ENCODE results near the gene PFN4. TPM values are rescaled to one million over a fixed set of nuclear protein-coding genes. Genes with fewer than 3 reads are reported as not detected.
"Not testable (repeated sequence)": the region's sequence is repeated elsewhere in the genome, so short reads cannot be mapped to it uniquely, and the experiment has no call there.

The PFN4 gene
- total RNA-seq, 1 donor from 2014 or later: 1.7 TPM

DNA sequence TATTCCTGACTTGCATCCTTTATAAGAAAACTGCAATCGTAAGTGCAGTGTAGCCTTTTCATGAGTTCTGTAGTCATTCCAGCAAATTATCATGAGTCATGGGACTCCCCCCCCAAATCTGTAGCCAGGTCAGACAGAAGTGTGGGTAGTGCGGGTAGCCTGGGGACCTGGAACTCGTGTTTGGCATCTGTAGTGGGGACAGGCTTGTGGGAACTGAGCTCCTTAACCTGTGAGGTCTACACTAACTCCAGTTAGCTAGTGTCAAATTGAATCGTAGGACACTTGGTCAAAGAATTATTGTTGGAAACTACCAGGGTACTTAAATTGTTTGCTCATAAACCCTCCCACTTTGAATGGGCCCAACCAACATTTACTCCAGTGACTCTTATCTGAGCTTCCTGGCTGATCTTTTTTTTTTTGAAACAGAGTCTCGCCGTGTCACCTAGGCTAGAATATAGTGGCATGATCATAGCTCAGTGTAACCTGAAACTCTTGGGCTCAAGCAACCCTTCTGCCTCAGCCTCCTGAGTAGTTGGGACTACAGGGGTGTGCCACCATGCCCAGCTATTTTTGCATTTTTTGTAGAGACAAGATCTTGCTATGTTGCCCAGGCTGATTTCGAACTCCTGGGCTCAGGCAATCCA lies 12.4 kb downstream of the PFN4 start:
- DNase-seq: no peak

- not testable (repeated sequence) for DNase-seq
These were observed 13.7 kb downstream of the PFN4 start for GRCh38 chr2:24109431-24109830.

GRCh38 chr2:24107336-24107735 lies 15.8 kb downstream of the PFN4 start:
- no peak for DNase-seq

- no peak for DNase-seq
These were observed 16.3 kb downstream of the PFN4 start for GRCh38 chr2:24106786-24107185.

GRCh38 chr2:24105816-24106215 lies 17.3 kb downstream of the PFN4 start:
- DNase-seq: no peak

GRCh38 chr2:24104906-24105305 lies 18.2 kb downstream of the PFN4 start:
- no peak for DNase-seq

GRCh38 chr2:24104110-24104650 lies 19.0 kb downstream of the PFN4 start:
- no peak for DNase-seq

DNA sequence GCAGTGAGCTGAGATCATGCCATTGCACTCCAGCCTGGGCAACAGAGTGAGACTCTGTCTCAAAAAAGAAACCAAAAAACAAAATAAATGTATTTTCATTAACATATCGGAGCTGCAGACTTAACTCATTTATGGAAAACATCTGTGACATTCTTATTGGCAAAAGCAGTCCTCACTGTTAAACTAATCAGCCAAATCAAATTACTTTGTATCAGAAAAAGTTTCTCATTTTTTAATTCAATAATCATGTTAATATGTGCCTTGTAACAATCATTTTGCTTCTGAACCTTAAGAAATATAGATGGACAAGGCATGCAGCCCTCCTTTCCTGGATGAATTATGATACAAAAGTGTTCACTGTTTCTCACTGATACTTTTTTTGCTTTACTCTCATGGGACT lies 20.5 kb downstream of the PFN4 start:
- DNase-seq: no peak

DNA sequence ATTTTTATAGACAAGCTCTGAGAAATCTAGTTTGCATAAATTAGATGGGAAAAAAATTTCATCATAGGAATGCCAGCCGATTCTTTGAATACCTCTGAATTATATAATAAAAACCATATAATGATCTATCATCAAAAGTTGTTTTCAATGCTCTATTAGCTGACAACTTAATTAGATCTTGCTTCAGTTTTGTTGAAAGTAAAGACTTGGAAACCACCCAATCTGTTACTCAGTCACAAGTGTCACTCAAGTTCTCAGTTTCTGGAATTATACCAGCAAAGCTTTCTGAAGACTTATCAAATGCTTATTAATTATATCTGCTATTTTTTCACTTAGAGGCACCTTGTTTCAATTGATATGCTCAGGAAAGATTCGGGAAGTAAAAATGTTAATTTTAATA lies 21.1 kb downstream of the PFN4 start:
- no peak for DNase-seq

- not testable (repeated sequence) for DNase-seq
These were observed 22.4 kb downstream of the PFN4 start for GRCh38 chr2:24100732-24101131.

DNA sequence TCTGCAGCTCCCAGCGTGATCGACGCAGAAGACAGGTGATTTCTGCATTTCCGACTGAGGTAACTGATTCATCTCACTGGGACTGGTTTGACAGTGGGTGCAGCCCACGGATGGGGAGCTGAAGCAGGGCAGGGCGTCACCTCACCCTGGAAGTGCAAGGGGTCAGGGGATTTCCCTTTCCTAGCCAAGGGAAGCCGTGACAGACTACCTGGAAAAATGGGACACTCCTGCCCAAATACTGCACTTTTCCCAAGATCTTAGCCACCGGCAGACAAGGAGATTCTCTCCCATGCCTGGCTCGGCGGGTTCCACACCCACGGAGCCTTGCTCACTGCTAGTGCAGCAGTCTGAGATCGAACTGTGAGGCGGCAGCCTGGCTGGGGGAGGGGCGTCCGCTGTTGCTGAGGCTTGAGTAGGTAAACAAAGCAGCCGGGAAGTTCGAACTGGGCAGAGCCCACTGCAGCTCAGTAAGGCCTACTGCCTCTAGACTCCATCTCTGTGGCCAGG lies 27.9 kb downstream of the PFN4 start:
- not testable (repeated sequence) for DNase-seq

GRCh38 chr2:24093270-24093669 lies 29.9 kb downstream of the PFN4 start:
- not testable (repeated sequence) for DNase-seq

- no peak for DNase-seq
These were observed 34.2 kb downstream of the PFN4 start for GRCh38 chr2:24088821-24089359.

- DNase-seq: no peak
These were observed 36.1 kb downstream of the PFN4 start for GRCh38 chr2:24087032-24087431.

DNA sequence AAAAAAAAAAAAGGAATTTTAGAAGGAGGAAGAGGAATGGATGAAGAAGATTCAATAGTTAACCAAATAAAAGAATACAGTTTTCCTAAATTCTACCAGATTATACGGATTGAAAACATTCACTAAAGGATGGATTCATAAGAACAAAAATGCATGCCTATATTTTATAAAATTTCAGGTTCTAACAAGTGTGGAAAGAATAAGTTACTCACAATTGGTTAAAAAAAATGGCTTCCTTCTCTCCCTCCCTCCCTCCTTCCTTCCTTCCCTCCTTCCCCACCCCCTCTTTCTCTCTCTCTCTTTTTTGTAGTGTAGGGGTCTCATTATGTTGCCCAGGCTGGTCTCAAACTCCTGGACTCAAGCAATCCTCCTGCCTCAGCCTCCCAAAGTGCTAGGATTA lies 36.9 kb downstream of the PFN4 start:
- no peak for DNase-seq

DNA sequence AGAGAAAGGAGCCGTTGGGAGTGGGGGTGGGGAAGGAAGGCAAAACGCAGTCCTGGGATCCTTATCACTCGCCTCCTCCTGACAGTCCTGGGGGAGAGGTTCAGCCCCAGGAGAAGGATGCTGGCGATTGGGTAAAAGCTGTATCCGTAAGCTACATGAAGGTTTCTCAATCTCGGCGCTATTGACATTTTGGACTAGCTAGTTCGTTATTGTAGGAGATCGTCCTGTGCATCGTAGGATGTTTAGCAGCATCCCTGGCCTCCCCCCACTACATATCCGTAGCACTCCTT lies 38.0 kb downstream of the PFN4 start:
- DNase-seq: no peak

GRCh38 chr2:24084386-24085199 lies 38.5 kb downstream of the PFN4 start, which contains the start of gene TP53I3:
Gene TP53I3, minus strand, starts transcription at chr2:24084834. Its CDS starts 508 bp downstream, at chr2:24084326.
- peak; percentile 96 for DNase-seq

GRCh38 chr2:24083567-24084385 lies 39.4 kb downstream of the PFN4 start:
- peak; percentile 87 for DNase-seq

- no peak for DNase-seq
These were observed 40.2 kb downstream of the PFN4 start for GRCh38 chr2:24082787-24083566.

DNA sequence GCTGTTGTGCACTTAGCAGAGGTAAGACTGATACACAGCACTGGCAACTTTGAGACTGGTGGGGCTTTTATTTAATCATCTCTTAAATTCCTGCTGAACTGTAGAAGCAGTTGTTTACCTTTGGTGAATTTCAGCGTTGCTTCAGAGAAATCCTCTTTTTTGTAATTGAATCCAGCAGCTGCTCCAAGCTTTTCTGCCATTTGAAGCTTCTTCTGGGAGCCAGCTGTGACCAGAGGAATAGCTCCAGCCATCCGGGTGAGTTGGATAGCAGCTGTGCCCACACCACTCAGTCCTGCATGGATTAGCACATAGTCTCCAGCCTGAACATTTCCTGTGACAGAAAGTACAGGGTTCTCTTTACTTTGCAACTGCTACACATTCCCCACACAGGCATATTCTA lies 42.4 kb downstream of the PFN4 start:
- DNase-seq: no peak

DNA sequence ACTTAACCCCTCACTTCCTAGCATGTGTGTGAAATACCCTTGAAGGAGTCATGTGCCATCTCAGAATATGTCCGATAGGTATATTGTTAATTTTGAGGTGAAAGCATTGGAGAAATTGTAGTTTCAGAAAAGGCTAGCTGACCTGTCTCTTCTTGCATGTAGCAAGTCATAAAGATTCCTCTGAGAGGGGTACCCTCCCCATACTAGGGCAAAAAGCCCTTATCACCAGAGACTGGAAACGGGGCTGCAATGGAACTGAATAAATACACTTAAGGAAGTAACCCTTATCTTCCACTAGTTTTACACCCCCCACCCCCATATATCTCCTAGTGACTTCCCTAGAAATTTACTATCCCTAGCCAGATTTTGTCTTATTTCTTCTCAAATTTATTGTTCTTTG lies 45.3 kb downstream of the PFN4 start:
- DNase-seq: no peak

DNA sequence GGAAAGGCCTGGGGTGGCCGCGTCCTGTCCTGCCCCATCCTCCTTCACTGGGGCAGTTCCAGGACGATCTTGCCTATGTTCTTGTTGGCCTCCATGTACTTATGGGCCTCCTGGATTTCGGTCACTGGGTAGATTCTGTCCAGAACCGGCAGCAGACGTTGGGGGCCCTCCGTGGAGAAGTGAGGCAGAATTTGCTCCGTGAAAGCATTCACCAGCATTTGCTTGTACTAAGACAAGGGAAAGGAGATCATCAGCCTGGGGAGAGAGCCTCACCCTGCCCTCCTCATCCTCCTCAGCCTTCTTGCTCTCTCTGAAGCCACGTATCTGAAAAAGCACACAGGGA lies 45.6 kb downstream of the PFN4 start:
- DNase-seq: no peak

Measured in dermis blood vessel endothelial cell (primary cell).